Parathyroid adenoma (tissue), 2 donors: ENCODE results near the gene NAALADL2.

ENCODE experiments used
- H2AFZ ChIP-seq: fragments of 300-600 bp; sonication (generic); one replicate; pipeline ENCODE4 v1.7.0; 2017; ENCODE audit warnings: antibody characterized with exemption, mild to moderate bottlenecking
- H3K27ac ChIP-seq: fragments of 300-600 bp; sonication (generic); one replicate; pipeline ENCODE4 v1.7.0; 2017
- H3K27me3 ChIP-seq: fragments of 300-600 bp; sonication (generic); one replicate; pipeline ENCODE4 v1.7.0; 2017; ENCODE audit warnings: low read length; ENCODE audit not compliant: control insufficient read depth, insufficient read depth
- H3K36me3 ChIP-seq: fragments of 300-600 bp; sonication (generic); one replicate; pipeline ENCODE4 v1.7.0; 2017; ENCODE audit warnings: low read length; ENCODE audit not compliant: control insufficient read depth, insufficient read depth
- H3K4me1 ChIP-seq: fragments of 300-600 bp; sonication (generic); one replicate; pipeline ENCODE4 v1.7.0; 2017; ENCODE audit warnings: control low read depth
- H3K4me2 ChIP-seq: fragments of 300-600 bp; sonication (generic); one replicate; pipeline ENCODE4 v1.7.0; 2017; ENCODE audit warnings: low read length
- H3K4me3 ChIP-seq: fragments of 300-600 bp; sonication (generic); one replicate; pipeline ENCODE4 v1.7.0; 2017; ENCODE audit warnings: low read depth, low read length
- H3K79me2 ChIP-seq: fragments of 300-600 bp; sonication (generic); one replicate; pipeline ENCODE4 v1.7.0; 2017; ENCODE audit warnings: control low read depth
- H3K9ac ChIP-seq: fragments of 300-600 bp; sonication (generic); one replicate; pipeline ENCODE4 v1.7.0; 2017; ENCODE audit warnings: mild to moderate bottlenecking
- H3K9me3 ChIP-seq: fragments of 300-600 bp; sonication (generic); one replicate; pipeline ENCODE4 v1.7.0; 2017; ENCODE audit warnings: low read length; ENCODE audit not compliant: control insufficient read depth
- CTCF ChIP-seq: fragments of 300-600 bp; sonication (generic); IDR thresholded peaks from one replicate; pipeline ENCODE4 v1.7.0; 2017; ENCODE audit warnings: antibody characterized with exemption, mild to moderate bottlenecking
- donor health status: primary hyperparathyroidism.

NAALADL2 gene

GRCh38 chr3:175020101-175020500 lies 161.0 kb downstream of the NAALADL2 start:
- Histone ChIP-seq H3K4me2 (no peak overlapping the region), H3K36me3 (no peaks in the 10 kb centered on the region), H3K27ac (no peak overlapping the region), H3K4me1 (no peaks in the 10 kb centered on the region), H3K9me3 (no peaks in the 10 kb centered on the region), H3K4me3 (no peak overlapping the region), H3K79me2 (no peaks in the 10 kb centered on the region), H3K9ac (no peak overlapping the region), H3K27me3 (no peaks in the 10 kb centered on the region), H2AFZ (no peak overlapping the region)
- no peak for TF ChIP-seq CTCF

DNA sequence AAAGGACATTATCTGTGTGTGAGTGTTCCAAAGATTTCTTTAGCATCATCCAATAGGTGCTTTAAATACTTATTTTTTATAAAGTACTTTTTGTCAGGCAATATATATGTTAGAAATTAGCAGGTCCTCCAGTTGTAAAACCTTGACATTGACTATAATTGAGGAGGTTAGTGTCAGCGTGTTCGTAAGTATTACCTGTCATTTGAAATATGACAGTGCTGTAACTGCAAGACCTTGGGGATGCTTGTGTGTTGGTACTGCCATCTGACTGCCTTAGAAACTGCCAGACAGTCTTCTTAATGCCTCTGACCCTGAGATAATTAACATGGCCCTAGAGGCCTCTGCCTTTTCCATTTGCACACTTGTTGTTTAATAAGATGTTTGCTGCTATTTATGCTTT lies 170.7 kb downstream of the NAALADL2 start:
- Histone ChIP-seq H3K9me3 (no peaks in the 10 kb centered on the region), H3K4me3 (no peak overlapping the region), H3K27ac (no peak overlapping the region), H3K9ac (no peak overlapping the region), H3K27me3 (no peaks in the 10 kb centered on the region), H3K4me1 (no peaks in the 10 kb centered on the region), H3K4me2 (no peak overlapping the region), H3K79me2 (no peaks in the 10 kb centered on the region), H3K36me3 (no peaks in the 10 kb centered on the region), H2AFZ (no peak overlapping the region)
- no peak for TF ChIP-seq CTCF

GRCh38 chr3:175039875-175040274 lies 180.7 kb downstream of the NAALADL2 start:
- H3K9ac ChIP-seq, result no peak overlapping the region
- no peak for TF ChIP-seq CTCF
- H3K4me2 ChIP-seq, result no peak overlapping the region
- no peaks in the 10 kb centered on the region for H3K9me3 ChIP-seq
- no peaks in the 10 kb centered on the region for H3K27me3 ChIP-seq
- H3K79me2 ChIP-seq, result no peaks in the 10 kb centered on the region
- no peaks in the 10 kb centered on the region for H3K36me3 ChIP-seq
- H3K4me3 ChIP-seq, result no peak overlapping the region
- H3K27ac ChIP-seq, result no peak overlapping the region
- H2AFZ ChIP-seq, result no peak overlapping the region
- H3K4me1 ChIP-seq, result no peaks in the 10 kb centered on the region

- Histone ChIP-seq H2AFZ (no peak overlapping the region), H3K9ac (no peak overlapping the region), H3K36me3 (no peaks in the 10 kb centered on the region), H3K79me2 (no peaks in the 10 kb centered on the region), H3K4me3 (no peak overlapping the region), H3K4me1 (no peaks in the 10 kb centered on the region), H3K9me3 (no peaks in the 10 kb centered on the region), H3K4me2 (no peak overlapping the region), H3K27me3 (no peaks in the 10 kb centered on the region), H3K27ac (no peak overlapping the region)
- no peak for TF ChIP-seq CTCF
Measured at GRCh38 chr3:175041369-175041768, 182.2 kb downstream of the NAALADL2 start.

DNA sequence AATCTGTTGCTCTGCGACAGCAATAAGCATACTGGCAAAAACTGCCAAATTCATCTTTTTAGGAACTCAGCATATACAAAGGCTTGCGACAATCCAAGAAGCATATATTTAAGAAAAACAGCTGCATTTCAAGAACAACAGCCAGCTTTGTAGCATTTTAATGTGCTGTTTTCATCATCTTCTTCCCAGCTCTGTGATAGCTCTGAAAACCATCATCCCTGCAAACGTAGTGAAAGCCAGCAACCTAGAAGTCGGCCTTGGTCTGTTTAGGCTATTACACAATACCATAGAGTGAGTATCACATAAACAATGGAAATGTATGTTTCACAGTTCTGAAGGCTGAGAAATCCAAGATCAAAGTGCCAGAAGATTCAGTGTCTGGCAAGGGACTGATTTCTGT lies 187.5 kb downstream of the NAALADL2 start:
- Histone ChIP-seq H3K9ac (no peak overlapping the region), H3K79me2 (no peaks in the 10 kb centered on the region), H3K4me3 (no peak overlapping the region), H3K4me1 (no peaks in the 10 kb centered on the region), H3K36me3 (no peaks in the 10 kb centered on the region), H3K27ac (no peak overlapping the region), H3K9me3 (no peaks in the 10 kb centered on the region), H3K4me2 (no peak overlapping the region), H2AFZ (no peak overlapping the region), H3K27me3 (no peaks in the 10 kb centered on the region)
- no peak for TF ChIP-seq CTCF
